A549 treated with ZK216348 at 1 μM for 4 hours (cell line): Measurements from ENCODE around the gene SLC9B1. TPM values are rescaled to one million over a fixed set of nuclear protein-coding genes. Genes with fewer than 3 reads are reported as not detected.

Source experiments
- total RNA-seq: library from RNA; stranded (reverse); fragments of 200-300 nt; extraction: Qiagen RNA extraction; gene quantifications from 5 replicates; pipeline ENCODE4 v1.2.3, GENCODE V29; 2022; ENCODE audit warnings: low read depth

SLC9B1 gene
- 0.41 TPM in 1 of 5 replicates, not detected in the others for total RNA-seq

GRCh38 chr4:103019308-103020124 lies at the start of gene SLC9B1:
Gene SLC9B1 (minus strand): TSS chr4:103019705. CDS start chr4:102991711, 27,994 bp downstream.

DNA sequence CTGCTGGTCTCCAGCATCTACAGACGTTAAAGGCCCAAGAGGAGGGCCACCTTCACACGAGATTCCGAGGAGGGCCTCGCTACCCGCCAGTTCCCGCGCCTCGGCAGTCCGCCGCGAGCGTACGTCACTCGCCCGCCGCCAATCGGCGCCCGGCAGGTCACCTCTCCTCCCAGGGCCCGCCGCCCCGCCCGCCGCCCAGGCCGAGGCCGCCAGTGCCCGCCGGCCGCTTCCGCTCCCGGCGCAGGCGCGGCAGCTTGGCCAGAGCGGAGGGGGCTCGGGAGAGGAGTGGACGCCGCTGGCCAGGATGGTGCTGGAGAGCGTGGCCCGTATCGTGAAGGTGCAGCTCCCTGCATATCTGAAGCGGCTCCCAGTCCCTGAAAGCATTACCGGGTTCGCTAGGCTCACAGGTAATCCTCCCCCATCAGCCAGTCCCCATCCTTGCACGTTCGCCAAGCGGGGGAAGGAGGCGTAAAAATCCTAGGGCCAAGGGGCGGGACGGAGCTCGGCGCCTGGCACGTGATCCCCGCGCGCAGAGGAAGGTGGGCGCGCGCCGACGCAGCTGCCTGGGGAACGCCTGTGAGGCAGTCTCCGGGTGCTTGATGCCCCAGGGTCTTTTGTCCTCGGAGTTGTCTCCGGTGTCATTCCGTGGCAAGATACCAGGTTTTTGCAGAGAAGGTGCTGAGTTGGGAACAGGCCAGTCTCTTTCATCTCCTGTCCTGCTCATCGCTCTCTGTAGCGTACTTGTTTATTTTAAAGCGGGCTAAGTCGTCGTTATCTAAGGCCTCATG lies 150.5 kb downstream of the SLC9B1 start, which contains the start of gene CISD2:
Gene CISD2 (plus strand): TSS at position 212 of the 788 bp plus-strand sequence. CDS start 93 bp downstream, at position 305.

Other genes starting within 250 kb of the SLC9B1 start
- 201 to 228 TPM (median 219 TPM) in 5 replicates for gene UBE2D3, start 192.2 kb downstream of the SLC9B1 start, total RNA-seq
- gene CISD2, start 150.7 kb downstream of the SLC9B1 start, total RNA-seq = 30.3 to 44.8 TPM (median 35.7 TPM) in 5 replicates
- gene SLC9B2, start 57.1 kb upstream of the SLC9B1 start, total RNA-seq = 6.4 to 9.8 TPM (median 7.5 TPM) in 5 replicates
- 6.7 to 9.5 TPM (median 8.7 TPM) in 5 replicates for gene BDH2, start 80.1 kb upstream of the SLC9B1 start, total RNA-seq
- gene CENPE, start 178.6 kb upstream of the SLC9B1 start, total RNA-seq = 4.0 to 8.9 TPM (median 7.3 TPM) in 5 replicates